Astrocyte (in vitro differentiated cells and primary cell): ENCODE measurements around the gene CHMP1A. TPM values are rescaled to one million over a fixed set of nuclear protein-coding genes. Genes with fewer than 3 reads are reported as not detected.
"Not testable (repeated sequence)": the region's sequence is repeated elsewhere in the genome, so short reads cannot be mapped to it uniquely, and the experiment has no call there.

ENCODE experiments used
- DNase-seq: peaks from one replicate; pipeline ENCODE4 v3.0.0-alpha.2; 2010; ENCODE audit warnings: low read depth
- FAIRE-seq: peaks from 2 replicates; lab custom pipeline; 2011; peaks lifted over from hg19 to GRCh38; lab: Jason Lieb, UNC
- H2AFZ ChIP-seq: 2 replicates; pipeline ENCODE4 v1.6.0; 2012; ENCODE audit warnings: low read depth, low read length, inconsistent platforms
- H3K27ac ChIP-seq: 2 replicates; pipeline ENCODE4 v1.5.1; 2011; ENCODE audit warnings: low read depth, low read length, inconsistent platforms
- H3K27me3 ChIP-seq: 2 replicates; pipeline ENCODE4 v1.6.0; 2011; ENCODE audit warnings: low read length, inconsistent platforms; ENCODE audit not compliant: insufficient read depth
- H3K36me3 ChIP-seq: 2 replicates; pipeline ENCODE4 v1.5.1; 2011; ENCODE audit warnings: low read length, inconsistent platforms; ENCODE audit not compliant: insufficient read depth
- H3K4me1 ChIP-seq: 2 replicates; pipeline ENCODE4 v1.5.1; 2011; ENCODE audit warnings: low read length, inconsistent platforms; ENCODE audit not compliant: insufficient read depth
- H3K4me2 ChIP-seq: 2 replicates; pipeline ENCODE4 v1.6.0; 2012; ENCODE audit warnings: low read length, inconsistent platforms
- H3K4me3 ChIP-seq: 2 replicates; pipeline ENCODE4 v1.5.1; 2011; ENCODE audit warnings: low read depth, mild to moderate bottlenecking, low read length, inconsistent platforms; ENCODE audit not compliant: insufficient read depth
- H3K79me2 ChIP-seq: 2 replicates; pipeline ENCODE4 v1.6.0; 2012; ENCODE audit warnings: mild to moderate bottlenecking, low read length, inconsistent platforms; ENCODE audit not compliant: insufficient read depth
- H3K9ac ChIP-seq: 2 replicates; pipeline ENCODE4 v1.6.0; 2012; ENCODE audit warnings: mild to moderate bottlenecking, low read length, inconsistent platforms
- H3K9me3 ChIP-seq: 2 replicates; pipeline ENCODE4 v1.5.1; 2012; ENCODE audit warnings: low read depth, mild to moderate bottlenecking, low read length, inconsistent platforms; ENCODE audit not compliant: insufficient read depth
- H4K20me1 ChIP-seq: 2 replicates; pipeline ENCODE4 v1.6.0; 2012; ENCODE audit warnings: low read length, inconsistent platforms; ENCODE audit not compliant: insufficient read depth
- H3K27ac Mint-ChIP-seq: one replicate; pipeline ENCODE4 v1.8.0; 2021; ENCODE audit warnings: mild to moderate bottlenecking, mixed read lengths; ENCODE audit not compliant: unreplicated experiment
- H3K27me3 Mint-ChIP-seq: one replicate; pipeline ENCODE4 v1.8.0; 2021; ENCODE audit warnings: low read depth, mixed read lengths; ENCODE audit not compliant: unreplicated experiment
- H3K36me3 Mint-ChIP-seq: one replicate; pipeline ENCODE4 v1.8.0; 2021; ENCODE audit warnings: low read depth, mixed read lengths; ENCODE audit not compliant: unreplicated experiment
- H3K4me1 Mint-ChIP-seq: one replicate; pipeline ENCODE4 v1.8.0; 2021; ENCODE audit warnings: low read depth, mixed read lengths; ENCODE audit not compliant: unreplicated experiment
- H3K4me3 Mint-ChIP-seq: one replicate; pipeline ENCODE4 v1.8.0; 2021; ENCODE audit warnings: mild to moderate bottlenecking, moderate library complexity, mixed read lengths; ENCODE audit not compliant: unreplicated experiment
- H3K9me3 Mint-ChIP-seq: one replicate; pipeline ENCODE4 v1.8.0; 2021; ENCODE audit warnings: mild to moderate bottlenecking, mixed read lengths; ENCODE audit not compliant: unreplicated experiment
- CTCF ChIP-seq: IDR thresholded peaks from 2 replicates; pipeline ENCODE4 v1.5.1; 2011; ENCODE audit warnings: low read depth, mild to moderate bottlenecking, inconsistent platforms, low read length, moderate library complexity; ENCODE audit not compliant: insufficient read depth
- EZH2 ChIP-seq: IDR thresholded peaks from 2 replicates; pipeline ENCODE4 v1.6.1; 2012; ENCODE audit warnings: mild to moderate bottlenecking, low read length, inconsistent platforms; ENCODE audit not compliant: insufficient read depth
- total RNA-seq: library from RNA; stranded (reverse); gene quantifications from 2 replicates; pipeline ENCODE4 v1.2.1, GENCODE V29; 2021

CHMP1A gene
- total RNA-seq, 1 donor from 2014 or later = 85.7 TPM

- H3K4me1 ChIP-seq = peaks cover 6% of the 10 kb centered on the region
- H3K9me3 ChIP-seq = no peaks in the 10 kb centered on the region
- no peaks in the 10 kb centered on the region for H3K27me3 ChIP-seq
- Mint-ChIP-seq H3K27ac (peak overlapping the region; percentile 41), H3K9me3 (peaks cover 1% of the 10 kb centered on the region), H3K4me1 (peaks cover 8% of the 10 kb centered on the region), H3K27me3 (no peaks in the 10 kb centered on the region), H3K4me3 (no peak overlapping the region), H3K36me3 (peaks cover 26% of the 10 kb centered on the region)
- FAIRE-seq (no peak), DNase-seq (no peak)
- H3K27ac ChIP-seq = no peak overlapping the region
- no peak overlapping the region for H3K4me2 ChIP-seq
- H2AFZ ChIP-seq = no peak overlapping the region
- no peaks in the 10 kb centered on the region for H3K79me2 ChIP-seq
- TF ChIP-seq CTCF = no peak
- no peak for TF ChIP-seq EZH2
- H3K9ac ChIP-seq = no peak overlapping the region
- no peaks in the 10 kb centered on the region for H4K20me1 ChIP-seq
- no peaks in the 10 kb centered on the region for H3K36me3 ChIP-seq
- H3K4me3 ChIP-seq = no peak overlapping the region
Observed at GRCh38 chr16:89672177-89672941, 14.9 kb upstream of the CHMP1A start.

DNA sequence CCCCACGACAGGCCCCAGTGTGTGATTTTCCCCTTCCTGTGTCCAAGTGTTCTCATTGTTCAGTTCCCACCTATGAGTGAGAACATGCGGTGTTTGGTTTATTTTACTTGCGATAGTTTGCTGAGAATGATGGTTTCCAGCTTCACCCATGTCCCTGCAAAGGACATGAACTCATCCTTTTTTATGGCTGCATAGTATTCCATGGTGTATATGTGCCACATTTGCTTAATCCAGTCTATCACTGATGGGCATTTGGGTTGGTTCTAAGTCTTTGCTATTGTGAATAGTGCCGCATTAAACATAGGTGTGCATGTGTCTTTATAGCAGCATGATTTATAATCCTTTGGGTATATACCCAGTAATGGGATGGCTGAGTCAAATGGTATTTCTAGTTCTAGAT lies 14.1 kb upstream of the CHMP1A start:
- not testable (repeated sequence) for H3K9ac ChIP-seq, H3K27me3 ChIP-seq, H3K4me1 ChIP-seq, DNase-seq, H3K27ac Mint-ChIP-seq, H3K4me1 Mint-ChIP-seq, H3K4me2 ChIP-seq, H3K79me2 ChIP-seq, H3K9me3 Mint-ChIP-seq, H3K27ac ChIP-seq, H3K9me3 ChIP-seq, FAIRE-seq, H3K4me3 Mint-ChIP-seq, H3K36me3 ChIP-seq, H4K20me1 ChIP-seq, H3K4me3 ChIP-seq, H3K27me3 Mint-ChIP-seq, H2AFZ ChIP-seq
- peaks cover 25% of the 10 kb centered on the region for H3K36me3 Mint-ChIP-seq

- Histone ChIP-seq H3K79me2 (no peaks in the 10 kb centered on the region), H3K4me3 (no peak overlapping the region), H3K4me1 (peaks cover 6% of the 10 kb centered on the region), H3K9ac (no peak overlapping the region), H4K20me1 (no peaks in the 10 kb centered on the region), H3K36me3 (no peaks in the 10 kb centered on the region), H3K27ac (no peak overlapping the region), H2AFZ (no peak overlapping the region), H3K27me3 (no peaks in the 10 kb centered on the region), H3K9me3 (no peaks in the 10 kb centered on the region), H3K4me2 (no peak overlapping the region)
- no peak for FAIRE-seq
- Mint-ChIP-seq H3K4me3 (no peak overlapping the region), H3K4me1 (peaks cover 8% of the 10 kb centered on the region), H3K27me3 (no peaks in the 10 kb centered on the region), H3K9me3 (no peaks in the 10 kb centered on the region), H3K36me3 (peaks cover 26% of the 10 kb centered on the region), H3K27ac (peak overlapping the region; percentile 62)
- peak; percentile 18 for DNase-seq
- TF ChIP-seq EZH2 (no peak), CTCF (no peak)
Observed at GRCh38 chr16:89670496-89671431, 13.3 kb upstream of the CHMP1A start.
